Epithelial cell of esophagus (primary cell): Measurements from ENCODE around the gene PNPLA7.
"Not testable (repeated sequence)": the region's sequence is repeated elsewhere in the genome, so short reads cannot be mapped to it uniquely, and the experiment has no call there.

Experiments
- DNase-seq: peaks from one replicate; pipeline ENCODE4 v3.0.0; 2010; ENCODE audit warnings: low read depth
- H3K4me3 ChIP-seq: 2 replicates; pipeline ENCODE4 v1.5.1; 2011; ENCODE audit warnings: mild to moderate bottlenecking, low read length, control low read depth
- TF ChIP-seq, protein P1 (sequence below): IDR thresholded peaks from 2 replicates; pipeline ENCODE4 v1.5.1; 2011; ENCODE audit warnings: low read depth, mild to moderate bottlenecking, low read length, control low read depth, inconsistent platforms; ENCODE audit not compliant: insufficient read depth; ENCODE audit errors: missing control alignments

The PNPLA7 gene

DNA sequence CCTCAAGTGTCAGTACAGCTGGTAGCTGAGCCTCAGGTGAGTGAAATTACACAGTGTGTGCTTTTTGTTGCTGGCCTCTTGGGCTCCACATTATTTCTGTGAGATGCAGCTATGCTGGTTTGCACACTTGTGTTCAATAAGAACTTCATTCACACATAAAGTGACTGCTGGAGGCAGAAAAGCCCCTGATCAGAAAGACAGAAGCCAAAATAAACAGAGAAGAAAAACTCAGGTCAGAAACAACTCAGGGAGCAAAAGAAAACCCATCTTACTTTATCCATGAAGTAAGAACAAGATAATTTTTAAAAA, 15.1 kb downstream of the PNPLA7 start:
- DNase-seq: no peak
- TF ChIP-seq, protein P1, sequence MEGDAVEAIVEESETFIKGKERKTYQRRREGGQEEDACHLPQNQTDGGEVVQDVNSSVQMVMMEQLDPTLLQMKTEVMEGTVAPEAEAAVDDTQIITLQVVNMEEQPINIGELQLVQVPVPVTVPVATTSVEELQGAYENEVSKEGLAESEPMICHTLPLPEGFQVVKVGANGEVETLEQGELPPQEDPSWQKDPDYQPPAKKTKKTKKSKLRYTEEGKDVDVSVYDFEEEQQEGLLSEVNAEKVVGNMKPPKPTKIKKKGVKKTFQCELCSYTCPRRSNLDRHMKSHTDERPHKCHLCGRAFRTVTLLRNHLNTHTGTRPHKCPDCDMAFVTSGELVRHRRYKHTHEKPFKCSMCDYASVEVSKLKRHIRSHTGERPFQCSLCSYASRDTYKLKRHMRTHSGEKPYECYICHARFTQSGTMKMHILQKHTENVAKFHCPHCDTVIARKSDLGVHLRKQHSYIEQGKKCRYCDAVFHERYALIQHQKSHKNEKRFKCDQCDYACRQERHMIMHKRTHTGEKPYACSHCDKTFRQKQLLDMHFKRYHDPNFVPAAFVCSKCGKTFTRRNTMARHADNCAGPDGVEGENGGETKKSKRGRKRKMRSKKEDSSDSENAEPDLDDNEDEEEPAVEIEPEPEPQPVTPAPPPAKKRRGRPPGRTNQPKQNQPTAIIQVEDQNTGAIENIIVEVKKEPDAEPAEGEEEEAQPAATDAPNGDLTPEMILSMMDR: no peak
- no peak overlapping the region for H3K4me3 ChIP-seq

DNA sequence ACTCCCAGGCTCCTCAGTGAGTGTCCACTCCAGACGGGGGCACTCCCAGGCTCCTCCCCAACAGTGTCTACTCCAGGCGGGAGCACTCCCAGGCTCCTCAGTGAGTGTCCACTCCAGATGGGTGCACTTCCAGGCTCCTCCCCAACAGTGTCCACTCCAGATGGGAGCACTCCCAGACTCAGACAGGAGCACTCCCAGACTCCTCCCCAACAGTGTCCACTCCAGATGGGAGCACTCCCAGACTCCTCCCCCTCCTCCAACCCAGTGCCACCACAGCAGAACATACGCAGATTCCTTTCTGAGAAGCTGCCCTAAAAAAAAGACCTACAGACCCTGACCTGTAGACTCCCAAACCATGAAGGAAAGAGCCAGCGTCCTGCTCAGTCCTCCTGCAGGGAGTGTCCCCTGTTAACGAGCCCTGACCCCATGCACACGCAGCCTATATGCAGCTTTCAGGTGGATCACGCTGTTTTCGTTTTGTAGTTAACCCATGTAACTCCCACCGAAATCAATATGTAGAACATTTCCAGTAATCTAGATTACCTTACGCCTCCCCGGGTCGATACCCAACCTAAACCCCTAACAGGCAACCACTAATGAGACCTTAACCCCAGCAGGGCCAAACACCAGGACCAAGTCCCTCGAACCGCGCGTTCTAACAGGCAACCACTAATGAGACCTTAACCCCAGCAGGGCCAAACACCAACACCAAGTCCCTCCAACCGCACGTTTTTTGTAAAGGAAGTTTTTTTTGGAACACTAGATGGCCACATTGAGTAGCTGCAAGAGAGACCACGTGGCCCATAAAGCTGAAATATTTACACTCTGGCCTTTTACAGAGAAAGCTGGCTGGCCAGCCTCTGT, 15.7 kb downstream of the PNPLA7 start:
- TF ChIP-seq, protein P1: peak; percentile 73
- no peak overlapping the region for H3K4me3 ChIP-seq
- DNase-seq: peak; percentile 59

DNA sequence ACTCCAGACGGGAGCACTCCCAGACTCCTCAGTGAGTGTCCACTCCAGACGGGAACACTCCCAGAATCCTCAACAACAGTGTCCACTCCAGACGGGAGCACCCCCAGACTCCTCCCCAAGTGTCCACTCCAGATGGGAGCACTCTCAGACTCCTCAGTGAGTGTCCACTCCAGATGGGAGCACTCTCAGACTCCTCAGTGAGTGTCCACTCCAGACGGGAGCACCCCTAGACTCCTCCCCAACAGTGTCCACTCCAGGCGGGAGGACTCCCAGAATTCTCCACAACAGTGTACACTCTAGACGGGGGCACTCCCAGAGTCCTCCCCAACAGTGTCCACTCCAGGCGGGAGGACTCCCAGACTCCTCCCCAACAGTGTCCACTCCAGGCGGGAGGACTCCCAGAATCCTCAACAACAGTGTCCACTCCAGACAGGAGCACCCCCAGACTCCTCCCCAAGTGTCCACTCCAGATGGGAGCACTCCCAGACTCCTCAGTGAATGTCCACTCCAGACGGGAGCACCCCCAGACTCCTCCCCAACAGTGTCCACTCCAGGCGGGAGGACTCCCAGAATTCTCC, 17.2 kb downstream of the PNPLA7 start:
- not testable (repeated sequence) for H3K4me3 ChIP-seq, DNase-seq

DNA sequence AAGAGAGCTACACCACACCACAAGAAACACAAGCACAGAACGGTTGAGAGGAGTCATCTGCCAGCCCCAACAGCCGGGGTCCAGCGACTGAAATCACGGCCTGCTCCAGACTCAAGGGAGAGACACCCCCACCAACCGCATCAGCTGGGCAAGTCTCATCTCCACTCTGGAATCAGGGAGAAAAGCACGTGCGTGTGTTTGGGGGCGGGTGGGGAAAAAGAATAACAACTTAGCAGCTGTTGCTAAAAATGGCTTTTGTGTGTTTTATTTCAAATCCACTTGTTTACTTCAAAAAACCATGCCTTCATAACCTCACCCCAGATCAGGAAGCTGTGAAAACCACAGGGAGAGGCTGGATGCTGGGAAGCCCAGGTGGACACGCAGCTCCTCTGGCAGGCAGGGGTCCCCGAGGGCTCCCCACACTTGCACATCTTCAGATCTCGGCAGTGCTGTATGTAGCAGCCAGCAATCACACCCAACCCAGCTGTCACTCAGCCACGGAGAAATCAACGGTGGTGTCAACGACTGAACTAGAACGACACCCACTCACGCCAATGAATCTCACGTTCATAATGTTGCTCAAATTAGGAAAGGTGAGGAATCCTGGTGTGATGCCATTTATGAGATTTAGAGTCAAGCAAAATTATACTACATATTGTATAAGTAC, 19.0 kb downstream of the PNPLA7 start:
- DNase-seq: no peak
- no peak overlapping the region for H3K4me3 ChIP-seq
- TF ChIP-seq, protein P1: no peak

DNA sequence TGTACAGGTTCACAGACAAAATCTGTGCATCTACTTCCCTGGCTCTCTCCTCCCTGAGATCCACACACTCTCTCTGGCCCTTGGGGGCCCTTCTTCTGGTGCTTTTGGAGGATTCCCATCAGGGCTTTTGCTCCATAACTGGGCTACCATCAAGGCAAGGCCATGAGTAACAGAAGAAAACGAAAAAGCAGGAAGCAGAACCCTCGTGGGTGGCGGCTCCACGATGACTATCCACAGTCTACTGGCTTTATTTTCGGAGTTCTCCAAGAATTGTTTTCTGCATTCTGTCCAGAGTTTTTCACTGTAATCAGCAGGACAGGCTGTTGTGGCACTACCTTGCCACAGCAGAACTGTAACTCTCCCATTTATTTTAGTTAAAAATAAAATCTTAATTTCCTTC, 19.9 kb downstream of the PNPLA7 start:
- no peak for DNase-seq
- no peak overlapping the region for H3K4me3 ChIP-seq
- TF ChIP-seq, protein P1: no peak

DNA sequence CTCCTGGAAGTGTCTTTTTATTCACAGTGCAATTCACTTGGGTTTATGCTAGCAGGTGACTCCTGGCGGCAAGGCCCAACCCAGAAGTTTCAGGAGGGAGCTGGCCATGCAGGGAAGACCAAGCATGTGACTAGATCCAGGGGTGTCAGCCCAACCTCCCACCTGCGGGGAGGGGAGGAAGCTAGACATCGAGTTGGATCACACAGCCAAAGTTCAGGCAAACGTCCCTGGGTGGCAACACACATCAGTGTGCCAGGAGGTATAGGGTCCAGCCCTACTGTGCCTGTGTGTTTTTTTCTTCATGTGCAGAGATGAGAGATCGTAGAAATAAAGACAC, 25.3 kb downstream of the PNPLA7 start:
- H3K4me3 ChIP-seq: no peak overlapping the region
- no peak for DNase-seq
- TF ChIP-seq, protein P1: no peak

DNA sequence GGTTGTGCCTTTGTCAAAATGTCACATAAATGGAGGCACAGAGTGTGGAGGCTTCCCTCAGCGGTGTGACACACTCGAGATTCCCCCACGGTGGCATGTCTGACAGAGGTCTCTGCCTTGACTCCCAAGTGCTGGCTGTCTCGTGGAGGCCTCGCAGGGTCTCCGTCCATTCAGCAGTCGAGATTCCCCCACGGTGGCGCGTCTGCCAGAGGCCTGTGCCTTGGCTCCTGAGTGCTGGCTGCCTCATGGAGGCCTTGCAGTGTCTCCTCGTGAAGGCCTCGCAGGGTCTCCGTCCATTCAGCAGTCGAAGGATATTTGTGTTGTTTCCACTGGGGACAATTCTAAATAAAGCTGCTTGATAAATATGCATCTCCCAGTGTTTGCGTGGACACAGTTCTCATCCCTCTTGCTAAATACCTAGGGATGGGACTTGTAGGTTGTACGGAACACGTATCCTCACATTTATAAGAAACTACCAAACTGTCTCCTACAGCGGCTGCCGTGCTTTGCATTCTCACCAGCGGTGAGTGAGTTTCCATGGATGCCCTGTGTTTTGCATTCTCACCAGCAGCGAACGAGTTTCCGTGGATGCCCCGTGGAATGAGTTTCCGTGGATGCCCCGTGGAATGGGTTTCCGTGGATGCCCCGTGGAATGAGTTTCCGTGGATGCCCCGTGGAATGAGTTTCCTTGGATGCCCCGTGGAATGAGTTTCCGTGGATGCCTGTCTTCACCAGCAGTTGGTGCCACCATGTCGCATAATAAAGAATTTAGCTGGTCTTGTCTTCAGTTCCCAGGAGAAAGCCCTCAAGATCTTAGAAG, 25.8 kb downstream of the PNPLA7 start:
- DNase-seq: no peak
- H3K4me3 ChIP-seq: no peak overlapping the region
- TF ChIP-seq, protein P1: no peak
